GM10248 (cell line): ENCODE measurements around the gene PARD3B.

Experiments used
- CTCF ChIA-PET: fragments of 300-600 bp; sonication (Branson Sonifier 250); formaldehyde crosslinking; extraction: SDS; loops from one replicate; lab custom pipeline; 2021; ENCODE audit warnings: antibody characterized with exemption; lab: Yijun Ruan, JAX
- POLR2A ChIA-PET: fragments of 350-650 bp; sonication (Branson Sonifier 250); formaldehyde crosslinking; extraction: SDS; loops from one replicate; lab custom pipeline; 2020; ENCODE audit warnings: antibody characterized with exemption; lab: Yijun Ruan, JAX
- DNase-seq: peaks from one replicate; pipeline ENCODE4 v3.0.0; 2012; ENCODE audit errors: extremely low spot score
- CTCF ChIP-seq: IDR thresholded peaks from 2 replicates; pipeline ENCODE4 v1.5.1; 2012; ENCODE audit warnings: mild to moderate bottlenecking, low read depth; ENCODE audit errors: extremely low read depth, missing control alignments, control extremely low read depth

Gene PARD3B

GRCh38 chr2:205010196-205010595 is 464.9 kb downstream of the PARD3B start:
- CTCF ChIA-PET = no interaction called here
- DNase-seq = no peak
- POLR2A ChIA-PET = no interaction called here
- no peak for TF ChIP-seq CTCF

- ChIA-PET CTCF (interaction anchor here (1.1 kb wide), 1 partner anchor 9 kb away, joined by 3 read pairs; no protein-coding TSS in a partner anchor), POLR2A (no interaction called here)
- no peak for DNase-seq
- TF ChIP-seq CTCF = no peak
Measured at GRCh38 chr2:205011031-205011430, 465.8 kb downstream of the PARD3B start.

- CTCF ChIA-PET = no interaction called here
- POLR2A ChIA-PET = no interaction called here
- TF ChIP-seq CTCF = no peak
- DNase-seq = no peak
Measured at GRCh38 chr2:205012961-205013360, 467.7 kb downstream of the PARD3B start.

- CTCF ChIA-PET = no interaction called here
- POLR2A ChIA-PET = no interaction called here
- TF ChIP-seq CTCF = no peak
- DNase-seq = no peak
Measured at GRCh38 chr2:205013586-205013985, 468.3 kb downstream of the PARD3B start.

GRCh38 chr2:205014201-205014600 is 468.9 kb downstream of the PARD3B start:
- POLR2A ChIA-PET = no interaction called here
- no peak for TF ChIP-seq CTCF
- no peak for DNase-seq
- CTCF ChIA-PET = no interaction called here

- no peak for DNase-seq
- POLR2A ChIA-PET = no interaction called here
- no peak for TF ChIP-seq CTCF
- CTCF ChIA-PET = no interaction called here
Measured at GRCh38 chr2:205017381-205017780, 472.1 kb downstream of the PARD3B start.

- CTCF ChIA-PET = no interaction called here
Measured at GRCh38 chr2:205017912-205018311, 472.6 kb downstream of the PARD3B start.

More at GRCh38 chr2:205017912-205018311, 472.6 kb downstream of the PARD3B start:
- no peak for DNase-seq
- no peak for TF ChIP-seq CTCF
- POLR2A ChIA-PET = no interaction called here
